ENCODE data around the gene SLC37A2.

SLC37A2 gene

GRCh38 chr11:125075900-125076317, 12.8 kb downstream of the SLC37A2 start:
- Histone ChIP-seq H3K9ac (ENCODE audit: low read depth in 1 of 2, low read length in 2 of 2) (no peak overlapping the region), H3K4me3 (ENCODE audit: low read depth in 1 of 2, low read length in 2 of 2) (no peak overlapping the region), H3K27ac (ENCODE audit: low read depth, low read length) (no peak overlapping the region), H3K9me3 (ENCODE audit: control insufficient read depth in 1 of 2, low read length in 2 of 2) (no peaks in the 10 kb centered on the region), H3K27me3 (ENCODE audit: control insufficient read depth in 1 of 2, insufficient read depth in 2 of 2, low read length in 2 of 2) (no peaks in the 10 kb centered on the region), H3K36me3 (ENCODE audit: control insufficient read depth in 1 of 2, insufficient read depth in 2 of 2, low read length in 2 of 2) (no peaks in the 10 kb centered on the region), H3K4me1 (ENCODE audit: control insufficient read depth in 1 of 2, insufficient read depth in 2 of 2, low read length in 2 of 2) (peaks cover 23 to 43% of the 10 kb centered on the region in 2 donors)

- no peaks in the 10 kb centered on the region for H3K36me3 ChIP-seq (ENCODE audit: control insufficient read depth in 1 of 2, insufficient read depth in 2 of 2, low read length in 2 of 2)
- H3K27me3 ChIP-seq (ENCODE audit: control insufficient read depth in 1 of 2, insufficient read depth in 2 of 2, low read length in 2 of 2) = no peaks in the 10 kb centered on the region
- no peak overlapping the region for H3K27ac ChIP-seq (ENCODE audit: low read depth, low read length)
- H3K4me3 ChIP-seq (ENCODE audit: low read depth in 1 of 2, low read length in 2 of 2) = no peak overlapping the region
- H3K4me1 ChIP-seq (ENCODE audit: control insufficient read depth in 1 of 2, insufficient read depth in 2 of 2, low read length in 2 of 2) = peaks cover 17 to 38% of the 10 kb centered on the region in 2 donors
- H3K9me3 ChIP-seq (ENCODE audit: control insufficient read depth in 1 of 2, low read length in 2 of 2) = no peaks in the 10 kb centered on the region
- no peak overlapping the region for H3K9ac ChIP-seq (ENCODE audit: low read depth in 1 of 2, low read length in 2 of 2)
Measured at GRCh38 chr11:125076378-125076945, 13.4 kb downstream of the SLC37A2 start.

- Histone ChIP-seq H3K36me3 (ENCODE audit: control insufficient read depth in 1 of 2, insufficient read depth in 2 of 2, low read length in 2 of 2) (no peaks in the 10 kb centered on the region), H3K4me3 (ENCODE audit: low read depth in 1 of 2, low read length in 2 of 2) (no peak overlapping the region), H3K4me1 (ENCODE audit: control insufficient read depth in 1 of 2, insufficient read depth in 2 of 2, low read length in 2 of 2) (peaks cover 6 to 24% of the 10 kb centered on the region in 2 donors)
Measured at GRCh38 chr11:125078016-125078415, 14.9 kb downstream of the SLC37A2 start.

GRCh38 chr11:125078516-125079140, 15.5 kb downstream of the SLC37A2 start:
- Histone ChIP-seq H3K27ac (ENCODE audit: low read depth, low read length) (no peak overlapping the region), H3K4me3 (ENCODE audit: low read depth in 1 of 2, low read length in 2 of 2) (no peak overlapping the region), H3K9me3 (ENCODE audit: control insufficient read depth in 1 of 2, low read length in 2 of 2) (no peaks in the 10 kb centered on the region), H3K4me1 (ENCODE audit: control insufficient read depth in 1 of 2, insufficient read depth in 2 of 2, low read length in 2 of 2) (peaks cover 6 to 18% of the 10 kb centered on the region in 2 donors), H3K27me3 (ENCODE audit: control insufficient read depth in 1 of 2, insufficient read depth in 2 of 2, low read length in 2 of 2) (no peaks in the 10 kb centered on the region), H3K9ac (ENCODE audit: low read depth in 1 of 2, low read length in 2 of 2) (no peak overlapping the region), H3K36me3 (ENCODE audit: control insufficient read depth in 1 of 2, insufficient read depth in 2 of 2, low read length in 2 of 2) (no peaks in the 10 kb centered on the region)

More at GRCh38 chr11:125078016-125078415, 14.9 kb downstream of the SLC37A2 start:
- no peak overlapping the region for H3K27ac ChIP-seq (ENCODE audit: low read depth, low read length)
- no peaks in the 10 kb centered on the region for H3K9me3 ChIP-seq (ENCODE audit: control insufficient read depth in 1 of 2, low read length in 2 of 2)
- no peak overlapping the region for H3K9ac ChIP-seq (ENCODE audit: low read depth in 1 of 2, low read length in 2 of 2)
- H3K27me3 ChIP-seq (ENCODE audit: control insufficient read depth in 1 of 2, insufficient read depth in 2 of 2, low read length in 2 of 2) = no peaks in the 10 kb centered on the region

- Histone ChIP-seq H3K9me3 (ENCODE audit: control insufficient read depth in 1 of 2, low read length in 2 of 2) (no peaks in the 10 kb centered on the region), H3K9ac (ENCODE audit: low read depth in 1 of 2, low read length in 2 of 2) (no peak overlapping the region), H3K27me3 (ENCODE audit: control insufficient read depth in 1 of 2, insufficient read depth in 2 of 2, low read length in 2 of 2) (no peaks in the 10 kb centered on the region), H3K27ac (ENCODE audit: low read depth, low read length) (no peak overlapping the region), H3K4me3 (ENCODE audit: low read depth in 1 of 2, low read length in 2 of 2) (no peak overlapping the region), H3K4me1 (ENCODE audit: control insufficient read depth in 1 of 2, insufficient read depth in 2 of 2, low read length in 2 of 2) (peaks cover 6 to 11% of the 10 kb centered on the region in 2 donors), H3K36me3 (ENCODE audit: control insufficient read depth in 1 of 2, insufficient read depth in 2 of 2, low read length in 2 of 2) (no peaks in the 10 kb centered on the region)
Measured at GRCh38 chr11:125079151-125079877, 16.2 kb downstream of the SLC37A2 start.

GRCh38 chr11:125079878-125080530, 16.9 kb downstream of the SLC37A2 start:
- H3K27me3 ChIP-seq (ENCODE audit: control insufficient read depth in 1 of 2, insufficient read depth in 2 of 2, low read length in 2 of 2) = no peaks in the 10 kb centered on the region
- peaks cover 4 to 6% of the 10 kb centered on the region in 2 donors for H3K4me1 ChIP-seq (ENCODE audit: control insufficient read depth in 1 of 2, insufficient read depth in 2 of 2, low read length in 2 of 2)
- no peaks in the 10 kb centered on the region for H3K9me3 ChIP-seq (ENCODE audit: control insufficient read depth in 1 of 2, low read length in 2 of 2)
- no peak overlapping the region for H3K4me3 ChIP-seq (ENCODE audit: low read depth in 1 of 2, low read length in 2 of 2)
- H3K9ac ChIP-seq (ENCODE audit: low read depth in 1 of 2, low read length in 2 of 2) = no peak overlapping the region
- H3K36me3 ChIP-seq (ENCODE audit: control insufficient read depth in 1 of 2, insufficient read depth in 2 of 2, low read length in 2 of 2) = peaks cover 0 to 1% of the 10 kb centered on the region in 2 donors
- H3K27ac ChIP-seq (ENCODE audit: low read depth, low read length) = no peak overlapping the region

- H3K27me3 ChIP-seq (ENCODE audit: control insufficient read depth in 1 of 2, insufficient read depth in 2 of 2, low read length in 2 of 2) = no peaks in the 10 kb centered on the region
- no peak overlapping the region for H3K4me3 ChIP-seq (ENCODE audit: low read depth in 1 of 2, low read length in 2 of 2)
- no peak overlapping the region for H3K27ac ChIP-seq (ENCODE audit: low read depth, low read length)
- peaks cover 0 to under 1% of the 10 kb centered on the region in 2 donors for H3K4me1 ChIP-seq (ENCODE audit: control insufficient read depth in 1 of 2, insufficient read depth in 2 of 2, low read length in 2 of 2)
- H3K36me3 ChIP-seq (ENCODE audit: control insufficient read depth in 1 of 2, insufficient read depth in 2 of 2, low read length in 2 of 2) = peaks cover 0 to 6% of the 10 kb centered on the region in 2 donors
- H3K9ac ChIP-seq (ENCODE audit: low read depth in 1 of 2, low read length in 2 of 2) = no peak overlapping the region
- H3K9me3 ChIP-seq (ENCODE audit: control insufficient read depth in 1 of 2, low read length in 2 of 2) = no peaks in the 10 kb centered on the region
Measured at GRCh38 chr11:125080531-125080911, 17.4 kb downstream of the SLC37A2 start.

GRCh38 chr11:125081098-125081798, 18.1 kb downstream of the SLC37A2 start:
- Histone ChIP-seq H3K9ac (ENCODE audit: low read depth in 1 of 2, low read length in 2 of 2) (no peak overlapping the region), H3K27me3 (ENCODE audit: control insufficient read depth in 1 of 2, insufficient read depth in 2 of 2, low read length in 2 of 2) (no peaks in the 10 kb centered on the region)

GRCh38 chr11:125082040-125082439, 18.9 kb downstream of the SLC37A2 start:
- Histone ChIP-seq H3K27me3 (ENCODE audit: control insufficient read depth in 1 of 2, insufficient read depth in 2 of 2, low read length in 2 of 2) (no peaks in the 10 kb centered on the region), H3K9me3 (ENCODE audit: control insufficient read depth in 1 of 2, low read length in 2 of 2) (no peaks in the 10 kb centered on the region), H3K9ac (ENCODE audit: low read depth in 1 of 2, low read length in 2 of 2) (no peak overlapping the region), H3K36me3 (ENCODE audit: control insufficient read depth in 1 of 2, insufficient read depth in 2 of 2, low read length in 2 of 2) (peaks cover 0 to 8% of the 10 kb centered on the region in 2 donors), H3K4me1 (ENCODE audit: control insufficient read depth in 1 of 2, insufficient read depth in 2 of 2, low read length in 2 of 2) (no peaks in the 10 kb centered on the region), H3K27ac (ENCODE audit: low read depth, low read length) (no peak overlapping the region), H3K4me3 (ENCODE audit: low read depth in 1 of 2, low read length in 2 of 2) (no peak overlapping the region)

More at GRCh38 chr11:125081098-125081798, 18.1 kb downstream of the SLC37A2 start:
- Histone ChIP-seq H3K27ac (ENCODE audit: low read depth, low read length) (no peak overlapping the region), H3K4me3 (ENCODE audit: low read depth in 1 of 2, low read length in 2 of 2) (no peak overlapping the region), H3K9me3 (ENCODE audit: control insufficient read depth in 1 of 2, low read length in 2 of 2) (no peaks in the 10 kb centered on the region), H3K36me3 (ENCODE audit: control insufficient read depth in 1 of 2, insufficient read depth in 2 of 2, low read length in 2 of 2) (peaks cover 0 to 8% of the 10 kb centered on the region in 2 donors), H3K4me1 (ENCODE audit: control insufficient read depth in 1 of 2, insufficient read depth in 2 of 2, low read length in 2 of 2) (no peaks in the 10 kb centered on the region)
